ENCODE data around the gene FBXW2. TPM values are rescaled to one million over a fixed set of nuclear protein-coding genes. Genes with fewer than 3 reads are reported as not detected.

Gene FBXW2
- total RNA-seq, 2 donors from 2014 or later = 63.2 to 77.1 TPM

GRCh38 chr9:120779227-120779626, 14.0 kb downstream of the FBXW2 start:
- no peak overlapping the region for H3K9ac ChIP-seq (ENCODE audit: extremely low read depth, low read length, poor library complexity, severe bottlenecking)
- no peak overlapping the region for H3K4me3 Mint-ChIP-seq
- H3K27me3 ChIP-seq (ENCODE audit: control insufficient read depth, insufficient read depth, low read length, poor library complexity, severe bottlenecking) = no peaks in the 10 kb centered on the region
- H3K27ac ChIP-seq (ENCODE audit: low read depth, low read length) = no peak overlapping the region
- H3K36me3 ChIP-seq (ENCODE audit: control insufficient read depth, insufficient read depth, low read length) = peaks cover 92% of the 10 kb centered on the region
- peaks cover 1% of the 10 kb centered on the region for H3K4me1 Mint-ChIP-seq
- peaks cover 65% of the 10 kb centered on the region for H3K36me3 Mint-ChIP-seq (ENCODE audit: low read depth)
- H3K27me3 Mint-ChIP-seq (ENCODE audit: insufficient read depth) = no peaks in the 10 kb centered on the region
- no peaks in the 10 kb centered on the region for H3K9me3 ChIP-seq (ENCODE audit: control insufficient read depth, low read length)
- no peak overlapping the region for H3K4me3 ChIP-seq (ENCODE audit: low read length)
- H3K27ac Mint-ChIP-seq = no peak overlapping the region
- TF ChIP-seq, protein P1, sequence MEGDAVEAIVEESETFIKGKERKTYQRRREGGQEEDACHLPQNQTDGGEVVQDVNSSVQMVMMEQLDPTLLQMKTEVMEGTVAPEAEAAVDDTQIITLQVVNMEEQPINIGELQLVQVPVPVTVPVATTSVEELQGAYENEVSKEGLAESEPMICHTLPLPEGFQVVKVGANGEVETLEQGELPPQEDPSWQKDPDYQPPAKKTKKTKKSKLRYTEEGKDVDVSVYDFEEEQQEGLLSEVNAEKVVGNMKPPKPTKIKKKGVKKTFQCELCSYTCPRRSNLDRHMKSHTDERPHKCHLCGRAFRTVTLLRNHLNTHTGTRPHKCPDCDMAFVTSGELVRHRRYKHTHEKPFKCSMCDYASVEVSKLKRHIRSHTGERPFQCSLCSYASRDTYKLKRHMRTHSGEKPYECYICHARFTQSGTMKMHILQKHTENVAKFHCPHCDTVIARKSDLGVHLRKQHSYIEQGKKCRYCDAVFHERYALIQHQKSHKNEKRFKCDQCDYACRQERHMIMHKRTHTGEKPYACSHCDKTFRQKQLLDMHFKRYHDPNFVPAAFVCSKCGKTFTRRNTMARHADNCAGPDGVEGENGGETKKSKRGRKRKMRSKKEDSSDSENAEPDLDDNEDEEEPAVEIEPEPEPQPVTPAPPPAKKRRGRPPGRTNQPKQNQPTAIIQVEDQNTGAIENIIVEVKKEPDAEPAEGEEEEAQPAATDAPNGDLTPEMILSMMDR (conservative IDR thresholded peaks at IDR 0.05) = no peak
- no peaks in the 10 kb centered on the region for H3K9me3 Mint-ChIP-seq
- peaks cover 4% of the 10 kb centered on the region for H3K4me1 ChIP-seq (ENCODE audit: control insufficient read depth, insufficient read depth, low read length)
- no peak for DNase-seq

DNA sequence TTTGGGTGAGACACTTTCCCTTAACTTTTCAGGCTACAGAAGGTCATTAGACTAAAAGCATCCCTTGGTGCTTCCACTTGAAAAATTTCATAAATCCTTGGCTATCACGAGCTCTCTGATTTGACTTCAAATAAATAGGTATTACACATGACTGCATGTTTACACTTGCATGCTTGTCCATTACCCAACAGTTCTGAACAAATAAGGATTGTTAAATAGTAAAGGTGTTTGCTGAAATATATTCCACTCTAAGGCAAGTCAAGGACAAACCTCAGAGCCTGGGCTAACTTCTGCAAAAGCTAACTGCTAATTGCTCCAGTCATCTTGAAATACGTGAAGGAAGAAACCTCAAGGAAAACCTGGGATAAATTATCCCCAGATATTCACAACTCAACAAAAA, 14.5 kb downstream of the FBXW2 start:
- Histone ChIP-seq H3K27me3 (ENCODE audit: control insufficient read depth, insufficient read depth, low read length, poor library complexity, severe bottlenecking) (no peaks in the 10 kb centered on the region), H3K4me1 (ENCODE audit: control insufficient read depth, insufficient read depth, low read length) (peaks cover 4% of the 10 kb centered on the region), H3K9ac (ENCODE audit: extremely low read depth, low read length, poor library complexity, severe bottlenecking) (no peak overlapping the region), H3K4me3 (ENCODE audit: low read length) (no peak overlapping the region), H3K9me3 (ENCODE audit: control insufficient read depth, low read length) (no peaks in the 10 kb centered on the region), H3K36me3 (ENCODE audit: control insufficient read depth, insufficient read depth, low read length) (peaks cover 89% of the 10 kb centered on the region), H3K27ac (ENCODE audit: low read depth, low read length) (no peak overlapping the region)
- 97% methylated on average over 2 of the region's 2 CpGs; no CpG with 5 or more reads in 1 of the 2 experiments for WGBS, 2 experiments (ENCODE audit: insufficient coverage in 1 of 2, insufficient read length in 1 of 2)
- no peak for DNase-seq
- TF ChIP-seq, protein P1 (conservative IDR thresholded peaks at IDR 0.05) = no peak
- Mint-ChIP-seq H3K4me3 (no peak overlapping the region), H3K9me3 (no peaks in the 10 kb centered on the region), H3K27me3 (ENCODE audit: insufficient read depth) (no peaks in the 10 kb centered on the region), H3K4me1 (peaks cover 1% of the 10 kb centered on the region), H3K27ac (no peak overlapping the region), H3K36me3 (ENCODE audit: low read depth) (peaks cover 62% of the 10 kb centered on the region)

DNA sequence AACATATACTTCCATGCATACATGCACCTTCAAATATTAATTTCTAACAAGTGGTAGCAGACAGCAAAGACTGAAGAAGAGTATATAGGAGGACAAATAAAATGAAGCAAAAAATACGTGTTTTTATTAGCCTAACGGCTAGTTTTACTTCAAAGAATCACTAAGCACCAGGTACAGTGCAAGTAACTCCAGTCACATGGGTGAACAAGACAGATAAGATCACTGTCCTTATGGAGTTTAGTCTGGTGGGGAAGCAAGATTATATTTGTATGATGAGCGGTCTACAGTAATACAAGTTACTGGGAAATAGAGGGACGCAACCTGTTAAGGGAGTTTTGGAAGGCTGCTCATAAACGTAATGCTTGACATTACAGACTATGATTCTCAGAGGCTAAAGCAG, 16.0 kb downstream of the FBXW2 start:
- no peaks in the 10 kb centered on the region for H3K27me3 Mint-ChIP-seq (ENCODE audit: insufficient read depth)
- 95 to 96% methylated on average over 5 of the region's 5 CpGs for WGBS, 2 experiments (ENCODE audit: insufficient coverage in 1 of 2, insufficient read length in 1 of 2)
- peaks cover 6% of the 10 kb centered on the region for H3K4me1 Mint-ChIP-seq

More for the DNA sequence above, 16.0 kb downstream of the FBXW2 start:
- H3K27me3 ChIP-seq (ENCODE audit: control insufficient read depth, insufficient read depth, low read length, poor library complexity, severe bottlenecking) = no peaks in the 10 kb centered on the region
- TF ChIP-seq, protein P1 (conservative IDR thresholded peaks at IDR 0.05) = no peak
- H3K9ac ChIP-seq (ENCODE audit: extremely low read depth, low read length, poor library complexity, severe bottlenecking) = no peak overlapping the region
- H3K9me3 Mint-ChIP-seq = no peaks in the 10 kb centered on the region
- H3K27ac Mint-ChIP-seq = no peak overlapping the region
- peaks cover 66% of the 10 kb centered on the region for H3K36me3 Mint-ChIP-seq (ENCODE audit: low read depth)
- no peak overlapping the region for H3K27ac ChIP-seq (ENCODE audit: low read depth, low read length)
- H3K9me3 ChIP-seq (ENCODE audit: control insufficient read depth, low read length) = no peaks in the 10 kb centered on the region
- no peak for DNase-seq
- peaks cover 74% of the 10 kb centered on the region for H3K36me3 ChIP-seq (ENCODE audit: control insufficient read depth, insufficient read depth, low read length)
- no peak overlapping the region for H3K4me3 Mint-ChIP-seq
- peaks cover 4% of the 10 kb centered on the region for H3K4me1 ChIP-seq (ENCODE audit: control insufficient read depth, insufficient read depth, low read length)
- H3K4me3 ChIP-seq (ENCODE audit: low read length) = no peak overlapping the region

Data from endodermal cell (in vitro differentiated cells).